CD14-positive monocyte (primary cell): ENCODE data around the gene DNAAF6. TPM values are rescaled to one million over a fixed set of nuclear protein-coding genes. Genes with fewer than 3 reads are reported as not detected.
"Not testable (repeated sequence)": the region's sequence is repeated elsewhere in the genome, so short reads cannot be mapped to it uniquely, and the experiment has no call there.

Experiments used
- DNase-seq, 3 donors: peaks; one replicate each; pipeline ENCODE4 v3.0.0-alpha.2; 2011 to 2022
- H2AFZ ChIP-seq: 2 replicates; pipeline ENCODE4 v1.6.0; 2012; ENCODE audit warnings: mild to moderate bottlenecking, low read depth, low read length, inconsistent platforms; ENCODE audit not compliant: insufficient read depth, poor library complexity, severe bottlenecking
- H3K27ac ChIP-seq, 2 donors: 1 replicate in 1 of 2; 2 replicates in 1 of 2; pipeline ENCODE4 v1.5.1; 2012 to 2013; ENCODE audit warnings: low read length in 2 of 2, control low read depth in 1 of 2, inconsistent platforms in 1 of 2, low read depth in 1 of 2, mild to moderate bottlenecking in 1 of 2
- H3K27me3 ChIP-seq, 2 donors: one replicate each; pipeline versions ENCODE4 v1.6.0 to v1.6.1; 2011 to 2013; ENCODE audit warnings: low read length in 2 of 2; ENCODE audit not compliant: control insufficient read depth in 2 of 2, insufficient read depth in 2 of 2
- H3K36me3 ChIP-seq, 2 donors: replicated peaks in 1 of 2; 1 replicate in 1 of 2; 2 replicates in 1 of 2; pipeline versions ENCODE4 v1.5.1 to v1.6.1; 2012 to 2013; ENCODE audit warnings: low read length in 2 of 2, control low read depth in 1 of 2, inconsistent platforms in 1 of 2, mild to moderate bottlenecking in 1 of 2; ENCODE audit not compliant: insufficient read depth in 2 of 2, control insufficient read depth in 1 of 2
- H3K4me1 ChIP-seq, 2 donors: 1 replicate in 1 of 2; 2 replicates in 1 of 2; pipeline versions ENCODE4 v1.5.1 to v1.6.1; 2012 to 2013; ENCODE audit warnings: low read length in 2 of 2, control low read depth in 1 of 2, inconsistent platforms in 1 of 2, mild to moderate bottlenecking in 1 of 2, moderate library complexity in 1 of 2; ENCODE audit not compliant: insufficient read depth in 2 of 2, control insufficient read depth in 1 of 2
- H3K4me2 ChIP-seq: replicated peaks from 2 replicates; pipeline ENCODE3; 2012; ENCODE audit warnings: low read length, moderate library complexity, mild to moderate bottlenecking; ENCODE audit not compliant: poor library complexity, severe bottlenecking; ENCODE audit errors: extremely low read depth
- H3K4me3 ChIP-seq, 3 experiments: fragments of 200-600 bp in 1 of 3; sonication (generic) in 1 of 3; replicated peaks in 1 of 3; 1 replicate in 2 of 3; 2 replicates in 1 of 3; pipeline ENCODE4 v1.5.1; 2011 to 2013; ENCODE audit warnings: low read length in 3 of 3, mild to moderate bottlenecking in 3 of 3, control low read depth in 2 of 3, low read depth in 2 of 3, inconsistent platforms in 1 of 3, moderate library complexity in 1 of 3
- H3K79me2 ChIP-seq: 2 replicates; pipeline ENCODE4 v1.6.0; 2012; ENCODE audit warnings: mild to moderate bottlenecking, control low read depth, inconsistent platforms, low read length, moderate library complexity; ENCODE audit not compliant: insufficient read depth
- H3K9ac ChIP-seq: 2 replicates; pipeline ENCODE4 v1.6.0; 2017; ENCODE audit warnings: low read length, mild to moderate bottlenecking; ENCODE audit not compliant: insufficient read depth, poor library complexity, severe bottlenecking
- H3K9me3 ChIP-seq, 2 donors: replicated peaks in 1 of 2; 1 replicate in 1 of 2; 2 replicates in 1 of 2; pipeline versions ENCODE4 v1.5.1 to v1.6.1; 2012 to 2013; ENCODE audit warnings: low read length in 2 of 2, control low read depth in 1 of 2; ENCODE audit not compliant: control insufficient read depth in 1 of 2, insufficient read depth in 1 of 2
- H4K20me1 ChIP-seq: 2 replicates; pipeline ENCODE4 v1.6.0; 2012; ENCODE audit warnings: mild to moderate bottlenecking, low read length, control low read depth, moderate library complexity; ENCODE audit not compliant: insufficient read depth
- H3K27ac Mint-ChIP-seq, 7 donors: one replicate each; pipeline ENCODE4 v1.8.0; 2020; ENCODE audit warnings: mild to moderate bottlenecking in 7 of 7, mixed read lengths in 7 of 7, moderate library complexity in 6 of 7, inconsistent platforms in 2 of 7
- H3K27me3 Mint-ChIP-seq, 3 donors: one replicate each; pipeline ENCODE4 v1.8.0; 2021 to 2022; ENCODE audit warnings: low read depth in 3 of 3, mild to moderate bottlenecking in 3 of 3, mixed read lengths in 3 of 3, moderate library complexity in 3 of 3, inconsistent platforms in 1 of 3
- H3K36me3 Mint-ChIP-seq, 2 donors: one replicate each; pipeline ENCODE4 v1.8.0; 2020; ENCODE audit warnings: mixed read lengths in 2 of 2, inconsistent platforms in 1 of 2, mild to moderate bottlenecking in 1 of 2
- H3K4me1 Mint-ChIP-seq: one replicate; pipeline ENCODE4 v1.8.0; 2020; ENCODE audit warnings: mild to moderate bottlenecking, mixed read lengths
- H3K4me3 Mint-ChIP-seq, 2 donors: one replicate each; pipeline ENCODE4 v1.8.0; 2020; ENCODE audit warnings: mild to moderate bottlenecking in 2 of 2, mixed read lengths in 2 of 2, moderate library complexity in 1 of 2
- H3K9me3 Mint-ChIP-seq, 7 donors: one replicate each; pipeline ENCODE4 v1.8.0; 2020 to 2022; ENCODE audit warnings: mixed read lengths in 7 of 7, mild to moderate bottlenecking in 6 of 7, moderate library complexity in 6 of 7, inconsistent platforms in 2 of 7
- WGBS: methylation state at CpG from one replicate; pipeline ENCODE4 v1.1.5; 2013; ENCODE audit warnings: missing lambda C conversion rate; ENCODE audit not compliant: insufficient coverage; 5-methylcytosine and 5-hydroxymethylcytosine counted together
- intact Hi-C, 2 donors: fragments of 100-400 bp; cut with micrococcal nuclease; formaldehyde crosslinking; loops; one replicate each; pipeline versions ENCODE4 v1.15.0 to v1.15.1; 2023
- polyA minus RNA-seq: library from RNA; depleted of rRNA, polyadenylated mRNA; stranded (reverse); fragments of >200 nt; gene quantifications from 2 replicates; pipeline ENCODE4 v1.2.3, GENCODE V29; 2012
- polyA plus RNA-seq, 3 donors: library from polyadenylated mRNA; depleted of rRNA in 1 of 3; unstranded in 2 of 3; stranded (reverse) in 1 of 3; fragments of 300-500 nt in 2 of 3; fragments of >200 nt in 1 of 3; fragmentation: Illumina TruSeq in 2 of 3; gene quantifications; 1 replicate in 2 of 3; 2 replicates in 1 of 3; pipeline ENCODE4 v1.2.3, GENCODE V29; 2012 to 2021
- total RNA-seq, 12 experiments: library from RNA in 1 of 12; stranded (reverse) in 1 of 12; fragments of 120-200 nt in 1 of 12; gene quantifications; one replicate each; pipeline ENCODE4 v1.2.4 and lab custom pipeline; 2013 to 2026; ENCODE audit warnings: mixed read lengths in 6 of 12, inconsistent platforms in 1 of 12
- TF ChIP-seq, protein P1 (sequence below): fragments of 200-600 bp; IDR thresholded peaks from one replicate; pipeline ENCODE4 v1.8.0; 2022; ENCODE audit warnings: antibody characterized with exemption, mild to moderate bottlenecking

The DNAAF6 gene
- total RNA-seq (2013): not detected
- polyA plus RNA-seq (not detected), polyA minus RNA-seq (not detected in 2 replicates), total RNA-seq (lab: John Stamatoyannopoulos, UW) (0 to 0.75 (median 0.03) reads per million in 11 experiments)

DNA sequence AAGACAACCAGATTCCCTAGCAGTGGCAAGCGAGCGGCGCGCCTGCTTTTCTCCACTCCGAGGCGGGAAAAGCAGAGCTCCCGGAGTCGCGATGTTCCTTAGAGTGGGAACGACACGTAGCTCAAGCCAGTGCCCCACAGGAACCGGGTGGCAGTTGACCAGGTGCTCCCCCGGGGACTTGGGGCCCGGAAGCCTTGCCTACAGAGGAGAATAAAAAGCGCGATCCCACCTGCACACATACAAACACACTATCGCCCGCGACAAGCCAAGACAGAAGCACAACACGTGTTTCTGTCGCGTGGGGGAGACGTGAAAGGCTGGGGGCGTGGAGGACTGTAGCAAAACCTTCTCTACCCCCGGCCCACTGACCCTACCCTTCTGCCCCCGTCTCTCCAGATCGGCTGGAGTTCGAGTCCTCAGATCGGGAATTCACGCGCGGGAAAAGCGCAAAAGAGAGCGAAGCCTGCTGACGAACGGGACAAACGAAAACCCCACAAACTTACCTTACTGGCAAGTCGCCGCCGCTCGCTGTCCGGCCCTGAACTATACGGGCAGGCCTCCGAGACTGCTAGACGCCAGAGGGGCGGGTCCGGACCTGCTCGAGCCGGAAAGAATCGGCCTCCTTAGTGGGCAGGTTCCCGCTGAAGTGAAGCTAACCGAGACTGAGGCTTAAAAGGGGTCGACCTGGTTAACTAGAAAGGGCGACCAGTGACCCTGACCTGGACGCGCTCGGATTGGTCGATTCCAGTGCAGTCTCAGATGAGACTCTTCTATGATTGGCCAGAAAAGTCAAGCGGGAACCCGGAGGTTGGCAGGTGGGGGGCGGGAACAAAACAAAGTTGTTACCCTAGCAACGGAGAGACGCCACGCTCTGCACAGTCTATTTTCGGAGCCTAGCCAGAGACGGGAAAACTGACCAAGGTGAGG, at the start of gene DNAAF6, which contains the start of gene NUP62CL:
TSS of gene DNAAF6 (plus strand) at position 842 of the 927 bp plus-strand sequence. CDS start 6,265 bp downstream, outside the sequence.
TSS of gene NUP62CL (minus strand) at position 664 of the 927 bp plus-strand sequence. CDS start 31,287 bp downstream, outside the sequence.
- H3K36me3 ChIP-seq: no peaks in the 10 kb centered on the region
- H3K4me1 ChIP-seq: peaks cover 5 to 9% of the 10 kb centered on the region in 2 donors
- Mint-ChIP-seq H3K27me3 (peaks cover 4 to 29% (median 24%) of the 10 kb centered on the region in 3 donors), H3K27ac (peak within 1 kb of the TSS in 3 of 7 donors; percentile 42 to 71 (median 65)), H3K4me1 (peaks cover 15% of the 10 kb centered on the region), H3K36me3 (no peaks in the 10 kb centered on the region), H3K4me3 (peak within 1 kb of the TSS; percentile 82 to 95), H3K9me3 (peaks cover 0 to 15% (median 4%) of the 10 kb centered on the region in 7 donors)
- TF ChIP-seq, protein P1, sequence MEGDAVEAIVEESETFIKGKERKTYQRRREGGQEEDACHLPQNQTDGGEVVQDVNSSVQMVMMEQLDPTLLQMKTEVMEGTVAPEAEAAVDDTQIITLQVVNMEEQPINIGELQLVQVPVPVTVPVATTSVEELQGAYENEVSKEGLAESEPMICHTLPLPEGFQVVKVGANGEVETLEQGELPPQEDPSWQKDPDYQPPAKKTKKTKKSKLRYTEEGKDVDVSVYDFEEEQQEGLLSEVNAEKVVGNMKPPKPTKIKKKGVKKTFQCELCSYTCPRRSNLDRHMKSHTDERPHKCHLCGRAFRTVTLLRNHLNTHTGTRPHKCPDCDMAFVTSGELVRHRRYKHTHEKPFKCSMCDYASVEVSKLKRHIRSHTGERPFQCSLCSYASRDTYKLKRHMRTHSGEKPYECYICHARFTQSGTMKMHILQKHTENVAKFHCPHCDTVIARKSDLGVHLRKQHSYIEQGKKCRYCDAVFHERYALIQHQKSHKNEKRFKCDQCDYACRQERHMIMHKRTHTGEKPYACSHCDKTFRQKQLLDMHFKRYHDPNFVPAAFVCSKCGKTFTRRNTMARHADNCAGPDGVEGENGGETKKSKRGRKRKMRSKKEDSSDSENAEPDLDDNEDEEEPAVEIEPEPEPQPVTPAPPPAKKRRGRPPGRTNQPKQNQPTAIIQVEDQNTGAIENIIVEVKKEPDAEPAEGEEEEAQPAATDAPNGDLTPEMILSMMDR: no peak
- H3K9me3 ChIP-seq: no peaks in the 10 kb centered on the region
- peak within 1 kb of the TSS; percentile 37 for H3K9ac ChIP-seq
- DNase-seq: peak; percentile 5 to 16 (median 10)
- peak within 1 kb of the TSS; percentile 76 for H2AFZ ChIP-seq
- peaks cover 0 to 13% of the 10 kb centered on the region in 2 donors for H3K27me3 ChIP-seq
- no peak within 1 kb of the TSS for H3K27ac ChIP-seq
- peak within 1 kb of the TSS; percentile 28 to 70 (median 40) for H3K4me3 ChIP-seq
- peak within 1 kb of the TSS; percentile 67 for H3K4me2 ChIP-seq
- H3K79me2 ChIP-seq: no peaks in the 10 kb centered on the region
- WGBS: under 1% methylated on average over 32 of the region's 66 CpGs
- intact Hi-C loops: no loop called here
- no peaks in the 10 kb centered on the region for H4K20me1 ChIP-seq

DNA sequence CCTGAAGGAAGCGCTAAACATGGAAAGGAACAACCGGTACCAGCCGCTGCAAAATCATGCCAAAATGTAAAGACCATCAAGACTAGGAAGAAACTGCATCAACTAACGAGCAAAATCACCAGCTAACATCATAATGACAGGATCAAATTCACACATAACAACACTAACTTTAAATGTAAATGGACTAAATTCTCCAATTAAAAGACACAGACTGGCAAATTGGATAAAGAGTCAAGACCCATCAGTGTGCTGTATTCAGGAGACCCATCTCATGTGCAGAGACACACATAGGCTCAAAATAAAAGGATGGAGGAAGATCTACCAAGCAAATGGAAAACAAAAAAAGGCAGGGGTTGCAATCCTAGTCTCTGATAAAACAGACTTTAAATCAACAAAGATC, 48.8 kb upstream of the DNAAF6 start:
- intact Hi-C loops, H2AFZ ChIP-seq, H3K4me3 ChIP-seq, H3K36me3 Mint-ChIP-seq, H3K9me3 ChIP-seq, H3K9me3 Mint-ChIP-seq, H3K27ac Mint-ChIP-seq, H3K4me2 ChIP-seq, H3K36me3 ChIP-seq, DNase-seq, H3K4me3 Mint-ChIP-seq, H3K27me3 ChIP-seq, H3K9ac ChIP-seq, H3K27me3 Mint-ChIP-seq, H3K79me2 ChIP-seq, H4K20me1 ChIP-seq, H3K4me1 ChIP-seq, H3K27ac ChIP-seq: not testable (repeated sequence)
- peaks cover 11% of the 10 kb centered on the region for H3K4me1 Mint-ChIP-seq
- no CpG with 5 or more reads among the region's 4 CpGs for WGBS
